ENCODE data around the gene TRPV5.

Gene TRPV5

GRCh38 chr7:142934056-142934455, 510 bp upstream of the TRPV5 start:
- no peak overlapping the region for H3K4me3 ChIP-seq (ENCODE audit: control insufficient read depth, low read depth, low read length)
- DNase-seq (ENCODE audit: low read depth): no peak
- no peak for TF ChIP-seq CTCF (conservative IDR thresholded peaks at IDR 0.05; ENCODE audit: control insufficient read depth, insufficient read depth, low read depth, low read length)

- H3K4me3 ChIP-seq (ENCODE audit: control insufficient read depth, low read depth, low read length): no peak overlapping the region
- no peak for DNase-seq (ENCODE audit: low read depth)
- TF ChIP-seq CTCF (conservative IDR thresholded peaks at IDR 0.05; ENCODE audit: control insufficient read depth, insufficient read depth, low read depth, low read length): no peak
Measured at GRCh38 chr7:142933092-142933475, 462 bp downstream of the TRPV5 start.

GRCh38 chr7:142932386-142933091, 1.0 kb downstream of the TRPV5 start:
- no peak for TF ChIP-seq CTCF (conservative IDR thresholded peaks at IDR 0.05; ENCODE audit: control insufficient read depth, insufficient read depth, low read depth, low read length)
- DNase-seq (ENCODE audit: low read depth): no peak
- no peak overlapping the region for H3K4me3 ChIP-seq (ENCODE audit: control insufficient read depth, low read depth, low read length)

- no peak overlapping the region for H3K4me3 ChIP-seq (ENCODE audit: control insufficient read depth, low read depth, low read length)
- DNase-seq (ENCODE audit: low read depth): no peak
- TF ChIP-seq CTCF (conservative IDR thresholded peaks at IDR 0.05; ENCODE audit: control insufficient read depth, insufficient read depth, low read depth, low read length): no peak
Measured at GRCh38 chr7:142930126-142930730, 3.3 kb downstream of the TRPV5 start.

GRCh38 chr7:142927949-142928348, 5.6 kb downstream of the TRPV5 start:
- TF ChIP-seq CTCF (conservative IDR thresholded peaks at IDR 0.05; ENCODE audit: control insufficient read depth, insufficient read depth, low read depth, low read length): no peak
- H3K4me3 ChIP-seq (ENCODE audit: control insufficient read depth, low read depth, low read length): no peak overlapping the region
- no peak for DNase-seq (ENCODE audit: low read depth)

- DNase-seq (ENCODE audit: low read depth): no peak
- H3K4me3 ChIP-seq (ENCODE audit: control insufficient read depth, low read depth, low read length): no peak overlapping the region
- TF ChIP-seq CTCF (conservative IDR thresholded peaks at IDR 0.05; ENCODE audit: control insufficient read depth, insufficient read depth, low read depth, low read length): no peak
Measured at GRCh38 chr7:142927085-142927745, 6.3 kb downstream of the TRPV5 start.
